Measurements from ENCODE around the gene OLFM3.

DNA sequence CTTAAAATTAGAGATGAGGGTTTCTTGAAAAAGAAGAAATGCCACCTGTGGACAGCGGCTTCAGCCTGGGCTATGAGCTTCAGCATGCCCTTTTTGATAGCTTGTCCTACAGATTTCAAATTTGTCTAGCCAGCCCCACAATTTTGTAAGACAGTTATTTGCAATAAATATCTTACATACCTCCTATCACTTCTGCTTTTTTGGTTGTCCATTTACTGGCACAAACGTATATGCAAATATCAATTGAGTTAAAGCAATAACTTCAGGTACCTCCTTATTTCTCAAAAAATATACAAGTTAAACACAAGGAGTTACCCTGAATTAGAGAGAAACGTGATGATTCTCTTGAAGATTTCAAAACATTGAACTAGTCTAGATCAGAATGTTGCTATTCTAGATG is 53.5 kb downstream of the OLFM3 start:
- TF ChIP-seq POLR2A (IDR thresholded peaks at IDR 0.05; ENCODE audit: low read depth, low read length) (no peak), POLR2AphosphoS5 (IDR thresholded peaks at IDR 0.05; ENCODE audit: insufficient read depth, low read depth, low read length) (no peak), EZH2 (IDR thresholded peaks at IDR 0.05; ENCODE audit: borderline replicate concordance, low read depth, low read length, severe bottlenecking) (no peak), FOS (IDR thresholded peaks at IDR 0.05; ENCODE audit: borderline replicate concordance, insufficient read depth, low read length) (no peak), MYC (IDR thresholded peaks at IDR 0.05; ENCODE audit: low read depth, low read length) (no peak), JUN (IDR thresholded peaks at IDR 0.05; ENCODE audit: borderline replicate concordance, insufficient read depth, insufficient read length, low read depth) (no peak)
- TF ChIP-seq, protein P1, sequence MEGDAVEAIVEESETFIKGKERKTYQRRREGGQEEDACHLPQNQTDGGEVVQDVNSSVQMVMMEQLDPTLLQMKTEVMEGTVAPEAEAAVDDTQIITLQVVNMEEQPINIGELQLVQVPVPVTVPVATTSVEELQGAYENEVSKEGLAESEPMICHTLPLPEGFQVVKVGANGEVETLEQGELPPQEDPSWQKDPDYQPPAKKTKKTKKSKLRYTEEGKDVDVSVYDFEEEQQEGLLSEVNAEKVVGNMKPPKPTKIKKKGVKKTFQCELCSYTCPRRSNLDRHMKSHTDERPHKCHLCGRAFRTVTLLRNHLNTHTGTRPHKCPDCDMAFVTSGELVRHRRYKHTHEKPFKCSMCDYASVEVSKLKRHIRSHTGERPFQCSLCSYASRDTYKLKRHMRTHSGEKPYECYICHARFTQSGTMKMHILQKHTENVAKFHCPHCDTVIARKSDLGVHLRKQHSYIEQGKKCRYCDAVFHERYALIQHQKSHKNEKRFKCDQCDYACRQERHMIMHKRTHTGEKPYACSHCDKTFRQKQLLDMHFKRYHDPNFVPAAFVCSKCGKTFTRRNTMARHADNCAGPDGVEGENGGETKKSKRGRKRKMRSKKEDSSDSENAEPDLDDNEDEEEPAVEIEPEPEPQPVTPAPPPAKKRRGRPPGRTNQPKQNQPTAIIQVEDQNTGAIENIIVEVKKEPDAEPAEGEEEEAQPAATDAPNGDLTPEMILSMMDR (IDR thresholded peaks at IDR 0.05; ENCODE audit: extremely low read depth in 1 of 2, insufficient read depth in 1 of 2, low read depth in 1 of 2, low read length in 2 of 2), result no peak
- TF ChIP-seq, protein P2, sequence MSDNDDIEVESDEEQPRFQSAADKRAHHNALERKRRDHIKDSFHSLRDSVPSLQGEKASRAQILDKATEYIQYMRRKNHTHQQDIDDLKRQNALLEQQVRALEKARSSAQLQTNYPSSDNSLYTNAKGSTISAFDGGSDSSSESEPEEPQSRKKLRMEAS (IDR thresholded peaks at IDR 0.05; ENCODE audit: insufficient read depth, insufficient read length), result no peak

Measured in endothelial cell of umbilical vein (primary cell).